GM18909 (cell line): ENCODE measurements around the gene RELN.
"Not testable (repeated sequence)": the region's sequence is repeated elsewhere in the genome, so short reads cannot be mapped to it uniquely, and the experiment has no call there.

Source experiments
- ATAC-seq: cut with Tn5 transposase; IDR thresholded peaks from one replicate; pipeline ENCODE4 v1.9.1; 2021; ENCODE audit warnings: mild to moderate bottlenecking; ENCODE audit not compliant: unreplicated experiment, poor library complexity

The RELN gene

GRCh38 chr7:103989200-103989784, at the start of gene RELN:
Gene RELN, minus strand, starts transcription at chr7:103989658. Its CDS starts 302 bp downstream, at chr7:103989356.
- ATAC-seq, result no peak

GRCh38 chr7:104038136-104038535, 48.7 kb upstream of the RELN start:
- ATAC-seq, result no peak

- ATAC-seq, result not testable (repeated sequence)
Measured at GRCh38 chr7:104036889-104037288, 47.4 kb upstream of the RELN start.

- no peak for ATAC-seq
Measured at GRCh38 chr7:104035351-104035750, 45.9 kb upstream of the RELN start.

GRCh38 chr7:104034679-104035078, 45.2 kb upstream of the RELN start:
- no peak for ATAC-seq

GRCh38 chr7:104033837-104034236, 44.4 kb upstream of the RELN start:
- ATAC-seq, result no peak

GRCh38 chr7:104032486-104032885, 43.0 kb upstream of the RELN start:
- ATAC-seq, result no peak

- no peak for ATAC-seq
Measured at GRCh38 chr7:104029765-104030164, 40.3 kb upstream of the RELN start.

- ATAC-seq, result no peak
Measured at GRCh38 chr7:104024632-104025031, 35.2 kb upstream of the RELN start.

- ATAC-seq, result no peak
Measured at GRCh38 chr7:104023100-104023499, 33.6 kb upstream of the RELN start.

GRCh38 chr7:104018425-104018824, 29.0 kb upstream of the RELN start:
- ATAC-seq, result no peak

- no peak for ATAC-seq
Measured at GRCh38 chr7:104017001-104017400, 27.5 kb upstream of the RELN start.

- ATAC-seq, result no peak
Measured at GRCh38 chr7:104012835-104013234, 23.4 kb upstream of the RELN start.

- no peak for ATAC-seq
Measured at GRCh38 chr7:104011829-104012228, 22.4 kb upstream of the RELN start.

- no peak for ATAC-seq
Measured at GRCh38 chr7:104010052-104010909, 20.8 kb upstream of the RELN start.

- ATAC-seq, result no peak
Measured at GRCh38 chr7:104008107-104008506, 18.6 kb upstream of the RELN start.

GRCh38 chr7:104007614-104008013, 18.2 kb upstream of the RELN start:
- no peak for ATAC-seq

- ATAC-seq, result no peak
Measured at GRCh38 chr7:104005197-104005596, 15.7 kb upstream of the RELN start.

- ATAC-seq, result peak; percentile 81
Measured at GRCh38 chr7:103996639-103997038, 7.2 kb upstream of the RELN start.

GRCh38 chr7:103996017-103996551, 6.6 kb upstream of the RELN start:
- no peak for ATAC-seq

- no peak for ATAC-seq
Measured at GRCh38 chr7:103995554-103995953, 6.1 kb upstream of the RELN start.

GRCh38 chr7:103993551-103993950, 4.1 kb upstream of the RELN start:
- no peak for ATAC-seq
